Suprapubic skin (tissue), 4 donors: Measurements from ENCODE around the gene RRP9. TPM values are rescaled to one million over a fixed set of nuclear protein-coding genes. Genes with fewer than 3 reads are reported as not detected.
"Not testable (repeated sequence)": the region's sequence is repeated elsewhere in the genome, so short reads cannot be mapped to it uniquely, and the experiment has no call there.

Experiments used
- DNase-seq, 2 donors: peaks; one replicate each; pipeline ENCODE4 v3.0.0-alpha.2; 2019; ENCODE audit warnings: low spot score in 2 of 2
- H3K27ac ChIP-seq: fragments of 200-600 bp; sonication (generic); one replicate; pipeline ENCODE4 v1.5.1; 2019
- H3K27me3 ChIP-seq: fragments of 200-600 bp; sonication (generic); one replicate; pipeline ENCODE4 v1.5.1; 2019
- H3K36me3 ChIP-seq: fragments of 200-600 bp; sonication (generic); one replicate; pipeline ENCODE4 v1.5.1; 2019
- H3K4me1 ChIP-seq: fragments of 200-600 bp; sonication (generic); one replicate; pipeline ENCODE4 v1.5.1; 2019
- H3K4me3 ChIP-seq: fragments of 200-600 bp; sonication (generic); one replicate; pipeline ENCODE4 v1.5.1; 2019; ENCODE audit warnings: mild to moderate bottlenecking
- H3K9me3 ChIP-seq: fragments of 200-600 bp; sonication (generic); one replicate; pipeline ENCODE4 v1.5.1; 2019
- CTCF ChIP-seq, 2 donors: fragments of 200-600 bp in 1 of 2; fragments of 450-650 bp in 1 of 2; sonication (generic) in 1 of 2; IDR thresholded peaks; one replicate each; pipeline ENCODE4 v1.5.1; 2016 to 2019; ENCODE audit warnings: antibody characterized with exemption in 2 of 2, mild to moderate bottlenecking in 1 of 2, moderate library complexity in 1 of 2
- EP300 ChIP-seq: sonication (generic); formaldehyde crosslinking; IDR thresholded peaks from one replicate; pipeline ENCODE4 v1.6.1; 2017; ENCODE audit warnings: antibody characterized with exemption
- POLR2A ChIP-seq, 2 donors: fragments of 450-650 bp; IDR thresholded peaks; one replicate each; pipeline ENCODE4 v1.6.1; 2017; ENCODE audit warnings: antibody characterized with exemption in 2 of 2, mild to moderate bottlenecking in 2 of 2, moderate library complexity in 2 of 2
- POLR2AphosphoS5 ChIP-seq, 3 donors: sonication (generic); formaldehyde crosslinking; IDR thresholded peaks; one replicate each; pipeline ENCODE4 v1.6.1; 2017; ENCODE audit warnings: antibody characterized with exemption in 3 of 3
- WGBS: methylation state at CpG from one replicate; pipeline ENCODE4 v1.1.5; 2018; 5-methylcytosine and 5-hydroxymethylcytosine counted together
- total RNA-seq, 4 donors: library from RNA; depleted of rRNA; stranded (reverse); fragments of >200 nt; gene quantifications; one replicate each; pipeline ENCODE4 v1.1.0, GENCODE V29; 2016

The RRP9 gene
- total RNA-seq, 4 donors from 2014 or later, result 13.4 to 16.7 (median 14.8) TPM

DNA sequence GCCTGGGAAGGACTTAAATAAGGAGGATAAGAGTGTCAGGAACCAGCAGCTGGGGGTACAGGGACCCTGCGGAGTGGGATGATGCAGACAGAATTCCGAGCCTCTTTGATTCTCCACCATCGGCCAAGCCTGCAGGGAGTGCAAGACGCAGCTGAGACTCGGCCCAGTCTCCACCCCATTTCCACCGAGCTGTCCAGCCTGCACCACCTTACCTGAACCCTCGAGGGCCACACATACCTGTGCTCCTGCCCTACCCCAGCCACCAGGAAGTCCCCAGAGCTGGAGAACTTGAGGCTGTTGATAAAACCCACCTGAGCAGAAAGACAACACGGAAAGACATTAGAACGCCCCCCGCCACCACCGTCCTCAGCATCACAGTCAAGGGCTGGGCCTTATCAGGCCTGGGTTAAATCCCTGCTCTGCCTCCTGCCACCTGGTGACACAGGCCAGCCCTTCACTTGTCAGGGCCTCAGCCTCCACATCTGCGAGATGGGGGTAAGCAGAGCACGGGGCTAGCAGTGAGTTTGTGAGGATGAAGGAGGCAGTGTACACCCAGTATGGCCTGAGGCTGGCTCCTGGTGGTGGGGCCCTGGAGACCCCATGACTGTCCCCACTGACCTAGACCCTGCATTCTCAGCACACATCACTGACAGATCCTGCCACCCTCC lies 8.1 kb downstream of the RRP9 start:
- DNase-seq, result peak in 1 of 2 donors; percentile 64
- TF ChIP-seq CTCF (IDR thresholded peaks at IDR 0.05) (no peak), EP300 (no peak), POLR2AphosphoS5 (IDR thresholded peaks at IDR 0.05) (no peak)
- Histone ChIP-seq H3K27ac (no peak overlapping the region), H3K36me3 (peaks cover 65% of the 10 kb centered on the region), H3K27me3 (no peaks in the 10 kb centered on the region), H3K4me3 (no peak overlapping the region), H3K4me1 (no peaks in the 10 kb centered on the region), H3K9me3 (no peaks in the 10 kb centered on the region)
- WGBS, result 85% methylated on average over 11 of the region's 13 CpGs

DNA sequence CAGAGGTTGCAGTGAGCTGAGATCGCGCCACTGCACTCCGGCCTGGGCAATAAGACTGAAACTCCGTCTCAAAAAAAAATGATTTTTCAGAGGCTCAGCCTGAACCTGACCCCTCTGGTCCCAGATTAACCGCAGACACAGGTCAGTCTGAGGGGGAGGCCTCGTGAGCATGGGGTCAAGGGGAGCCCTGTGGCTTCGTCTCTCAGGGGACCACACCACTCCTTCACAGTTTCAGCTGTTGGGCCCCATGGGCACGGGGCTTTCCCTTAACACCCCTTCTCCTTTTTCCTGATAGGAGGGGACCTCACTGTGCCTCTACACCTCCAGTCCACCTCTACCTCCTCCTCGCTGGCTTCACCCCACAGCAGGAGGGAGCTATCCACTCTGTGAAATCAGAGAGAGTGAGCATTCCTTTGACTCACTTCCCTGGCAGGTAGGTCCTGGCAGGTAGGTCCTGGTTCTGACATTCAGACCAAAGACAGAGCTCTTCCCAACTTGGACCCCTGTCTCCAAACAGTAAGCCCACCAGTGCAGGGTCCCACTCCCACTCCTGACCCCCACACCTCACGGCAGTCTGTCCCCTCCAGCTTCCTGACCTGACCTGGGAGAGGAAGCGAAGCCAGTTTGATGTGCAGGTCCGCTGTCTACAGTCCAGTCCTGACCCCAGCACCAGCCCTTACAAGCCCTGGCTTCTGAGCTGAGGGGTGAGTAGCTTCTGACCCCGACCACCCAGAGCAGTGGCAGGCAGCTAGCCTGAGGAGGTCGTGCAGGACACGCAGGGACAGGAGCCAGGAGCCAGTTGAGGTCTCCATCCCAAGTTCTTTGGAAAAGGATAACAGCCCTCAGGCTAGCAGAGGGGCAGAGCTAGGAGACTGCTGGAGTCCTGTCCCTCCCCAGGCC lies 9.0 kb downstream of the RRP9 start:
- DNase-seq, result peak; percentile 43 to 56
- no peaks in the 10 kb centered on the region for H3K4me1 ChIP-seq
- H3K4me3 ChIP-seq, result no peak overlapping the region
- H3K9me3 ChIP-seq, result no peaks in the 10 kb centered on the region
- H3K27me3 ChIP-seq, result no peaks in the 10 kb centered on the region
- TF ChIP-seq CTCF (IDR thresholded peaks at IDR 0.05), result no peak
- no peak for TF ChIP-seq EP300
- no peak for TF ChIP-seq POLR2A (IDR thresholded peaks at IDR 0.05)
- TF ChIP-seq POLR2AphosphoS5 (IDR thresholded peaks at IDR 0.05), result no peak
- H3K36me3 ChIP-seq, result peaks cover 56% of the 10 kb centered on the region
- 91% methylated on average over 14 of the region's 15 CpGs for WGBS
- no peak overlapping the region for H3K27ac ChIP-seq

GRCh38 chr3:51931756-51932155 lies 9.9 kb downstream of the RRP9 start:
- Histone ChIP-seq H3K9me3 (no peaks in the 10 kb centered on the region), H3K4me3 (no peak overlapping the region), H3K4me1 (no peaks in the 10 kb centered on the region), H3K27ac (no peak overlapping the region), H3K27me3 (no peaks in the 10 kb centered on the region), H3K36me3 (peaks cover 46% of the 10 kb centered on the region)
- DNase-seq, result peak in 1 of 2 donors; percentile 34
- TF ChIP-seq CTCF (IDR thresholded peaks at IDR 0.05) (no peak), POLR2A (IDR thresholded peaks at IDR 0.05) (no peak), POLR2AphosphoS5 (IDR thresholded peaks at IDR 0.05) (no peak), EP300 (no peak)
- 96% methylated on average over 6 of the region's 6 CpGs for WGBS

- H3K27ac ChIP-seq, result no peak overlapping the region
- H3K9me3 ChIP-seq, result no peaks in the 10 kb centered on the region
- H3K4me3 ChIP-seq, result no peak overlapping the region
- no peaks in the 10 kb centered on the region for H3K4me1 ChIP-seq
- 100% methylated on average over 1 of the region's 1 CpG for WGBS
- TF ChIP-seq EP300 (no peak), CTCF (IDR thresholded peaks at IDR 0.05) (no peak)
- H3K36me3 ChIP-seq, result peaks cover 33% of the 10 kb centered on the region
- peak in 1 of 2 donors; percentile 29 for DNase-seq
- no peaks in the 10 kb centered on the region for H3K27me3 ChIP-seq
These were observed 11.3 kb downstream of the RRP9 start for GRCh38 chr3:51930439-51930838.

GRCh38 chr3:51929420-51930003 lies 12.2 kb downstream of the RRP9 start:
- Histone ChIP-seq H3K4me3 (no peak overlapping the region), H3K9me3 (no peaks in the 10 kb centered on the region), H3K4me1 (no peaks in the 10 kb centered on the region), H3K36me3 (peaks cover 24% of the 10 kb centered on the region), H3K27ac (no peak overlapping the region), H3K27me3 (no peaks in the 10 kb centered on the region)
- TF ChIP-seq CTCF (IDR thresholded peaks at IDR 0.05) (no peak), POLR2AphosphoS5 (IDR thresholded peaks at IDR 0.05) (no peak), EP300 (no peak), POLR2A (IDR thresholded peaks at IDR 0.05) (no peak)
- peak in 1 of 2 donors; percentile 47 for DNase-seq
- 65% methylated on average over 5 of the region's 5 CpGs for WGBS

DNA sequence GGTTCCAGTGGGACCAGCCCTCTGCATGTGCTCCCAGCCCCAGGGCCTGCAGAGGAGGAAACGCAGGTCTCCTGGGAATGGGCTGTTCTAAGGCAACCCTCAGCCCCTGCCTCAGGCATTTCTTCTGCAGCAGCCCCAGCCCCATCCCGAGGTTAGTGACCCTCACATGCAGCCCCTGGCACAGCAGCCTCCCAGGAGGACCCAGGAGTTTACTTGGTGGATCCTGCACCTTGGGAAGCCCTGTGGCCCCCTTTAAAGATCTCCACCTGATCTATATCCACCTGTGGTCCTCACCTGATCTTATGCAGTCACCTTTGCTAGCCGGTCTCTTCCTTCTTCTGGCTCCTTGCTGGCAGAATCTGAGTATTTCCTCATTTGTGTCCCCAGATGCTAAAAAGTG lies 12.7 kb downstream of the RRP9 start:
- H3K4me3 ChIP-seq, H3K27ac ChIP-seq, H3K9me3 ChIP-seq, H3K27me3 ChIP-seq, H3K4me1 ChIP-seq: not testable (repeated sequence)
- DNase-seq, result peak in 1 of 2 donors; percentile 44
- peaks cover 18% of the 10 kb centered on the region for H3K36me3 ChIP-seq
- 72% methylated on average over 3 of the region's 3 CpGs for WGBS
